Endometrium (tissue), 2 donors: ENCODE results near the gene MARCHF7.

Source experiments
- FAIRE-seq: peaks from 2 replicates; lab custom pipeline; 2012; peaks lifted over from hg19 to GRCh38; lab: Jason Lieb, UNC
- donor health status: control.
- donor health status: control.

Gene MARCHF7

GRCh38 chr2:159762075-159762474 is 49.8 kb downstream of the MARCHF7 start:
- FAIRE-seq, result no peak
